ENCODE data around the gene GRK2.
A peak's percentile ranks its signal among the peaks of the same experiment; 100 is the strongest.
"Not testable (repeated sequence)": the region's sequence is repeated elsewhere in the genome, so short reads cannot be mapped to it uniquely, and the experiment has no call there.

The GRK2 gene

GRCh38 chr11:67310246-67311050 lies 44.2 kb downstream of the GRK2 start:
- no peak for DNase-seq (ENCODE audit: extremely low read depth in 1 of 2, low read depth in 1 of 2)

- DNase-seq (ENCODE audit: extremely low read depth in 1 of 2, low read depth in 1 of 2), result no peak
These were observed 44.8 kb downstream of the GRK2 start for GRCh38 chr11:67311051-67311555.

GRCh38 chr11:67311556-67312082 lies 45.3 kb downstream of the GRK2 start:
- DNase-seq (ENCODE audit: extremely low read depth in 1 of 2, low read depth in 1 of 2), result no peak

GRCh38 chr11:67312187-67313021 lies 46.1 kb downstream of the GRK2 start:
- no peak for DNase-seq (ENCODE audit: extremely low read depth in 1 of 2, low read depth in 1 of 2)

- DNase-seq (ENCODE audit: extremely low read depth in 1 of 2, low read depth in 1 of 2), result no peak
These were observed 47.0 kb downstream of the GRK2 start for GRCh38 chr11:67313125-67313890.

GRCh38 chr11:67314218-67314617 lies 47.9 kb downstream of the GRK2 start:
- no peak for DNase-seq (ENCODE audit: extremely low read depth in 1 of 2, low read depth in 1 of 2)

GRCh38 chr11:67315325-67315909 lies 49.1 kb downstream of the GRK2 start:
- no peak for DNase-seq (ENCODE audit: extremely low read depth in 1 of 2, low read depth in 1 of 2)

- no peak for DNase-seq (ENCODE audit: extremely low read depth in 1 of 2, low read depth in 1 of 2)
These were observed 50.6 kb downstream of the GRK2 start for GRCh38 chr11:67316882-67317204.

- peak; percentile 98 to 99 for DNase-seq (ENCODE audit: extremely low read depth in 1 of 2, low read depth in 1 of 2)
These were observed 51.1 kb downstream of the GRK2 start for GRCh38 chr11:67317205-67317887.

GRCh38 chr11:67317888-67318555 lies 51.7 kb downstream of the GRK2 start:
- DNase-seq (ENCODE audit: extremely low read depth in 1 of 2, low read depth in 1 of 2), result no peak

GRCh38 chr11:67318876-67319275 lies 52.6 kb downstream of the GRK2 start:
- not testable (repeated sequence) for DNase-seq (ENCODE audit: extremely low read depth in 1 of 2, low read depth in 1 of 2)

GRCh38 chr11:67320011-67320410 lies 53.7 kb downstream of the GRK2 start:
- no peak for DNase-seq (ENCODE audit: extremely low read depth in 1 of 2, low read depth in 1 of 2)

- DNase-seq (ENCODE audit: extremely low read depth in 1 of 2, low read depth in 1 of 2), result no peak
These were observed 54.4 kb downstream of the GRK2 start for GRCh38 chr11:67320691-67321090.

- no peak for DNase-seq (ENCODE audit: extremely low read depth in 1 of 2, low read depth in 1 of 2)
These were observed 55.1 kb downstream of the GRK2 start for GRCh38 chr11:67321313-67321871.

- DNase-seq (ENCODE audit: extremely low read depth in 1 of 2, low read depth in 1 of 2), result no peak
These were observed 55.8 kb downstream of the GRK2 start for GRCh38 chr11:67322049-67322448.

- DNase-seq (ENCODE audit: extremely low read depth in 1 of 2, low read depth in 1 of 2), result no peak
These were observed 57.3 kb downstream of the GRK2 start for GRCh38 chr11:67323526-67323925.

GRCh38 chr11:67332081-67332691 lies 65.9 kb downstream of the GRK2 start:
- DNase-seq (ENCODE audit: extremely low read depth in 1 of 2, low read depth in 1 of 2), result no peak

Measured in activated CD8-positive, alpha-beta memory T cell treated with anti-CD3 and anti-CD28 coated beads for 1 hour (primary cell).